K562 (cell line): ENCODE data around the gene MYBPH. TPM values are rescaled to one million over a fixed set of nuclear protein-coding genes. Genes with fewer than 3 reads are reported as not detected.

ENCODE experiments used
- DLX4 ChIP-seq: fragments of 250-450 bp; sonication (Bioruptor Pico); IDR thresholded peaks from 2 replicates; pipeline ENCODE4 v1.6.1; 2021; ENCODE audit warnings: mild to moderate bottlenecking
- DNMT1 ChIP-seq: fragments of 450-650 bp; IDR thresholded peaks from 2 replicates; pipeline ENCODE4 v1.6.1; 2016; ENCODE audit warnings: antibody characterized with exemption, mild to moderate bottlenecking
- EHMT2 ChIP-seq: fragments of 450-650 bp; IDR thresholded peaks from 2 replicates; pipeline ENCODE4 v1.6.1; 2018; ENCODE audit warnings: antibody characterized with exemption
- LEF1 ChIP-seq: fragments of 450-650 bp; IDR thresholded peaks from 2 replicates; pipeline ENCODE4 v1.6.1; 2016; ENCODE audit warnings: mild to moderate bottlenecking
- MAZ ChIP-seq, 2 experiments: fragments of 450-650 bp in 1 of 2; sonication (generic) in 1 of 2; formaldehyde crosslinking; IDR thresholded peaks in 1 of 2; conservative IDR thresholded peaks in 1 of 2; 2 replicates each; pipeline versions ENCODE4 v1.4.0 to v1.5.0; 2020; ENCODE audit warnings: mild to moderate bottlenecking in 1 of 2, missing genetic modification reagents in 1 of 2
- RAD21 ChIP-seq, 2 experiments: fragments of 250-450 bp in 1 of 2; fragments of 450-650 bp in 1 of 2; sonication (Bioruptor Pico) in 1 of 2; formaldehyde crosslinking in 1 of 2; IDR thresholded peaks in 1 of 2; conservative IDR thresholded peaks in 1 of 2; 2 replicates each; pipeline versions ENCODE4 v1.4.0 to v1.8.0; 2020 to 2022; ENCODE audit warnings: mild to moderate bottlenecking in 2 of 2, moderate library complexity in 1 of 2
- RBM39 ChIP-seq: fragments of 200-400 bp; formaldehyde crosslinking; optimal IDR thresholded peaks from 2 replicates; pipeline ENCODE3; 2018; ENCODE audit warnings: low read depth, low read length
- SOX6 ChIP-seq: fragments of 450-650 bp; IDR thresholded peaks from 2 replicates; pipeline ENCODE4 v1.6.1; 2014; ENCODE audit warnings: mild to moderate bottlenecking
- TEAD2 ChIP-seq: fragments of 450-650 bp; IDR thresholded peaks from 2 replicates; pipeline ENCODE4 v1.6.1; 2016; ENCODE audit warnings: missing genetic modification characterization, control low read depth, missing compliant biosample characterization
- TGIF2 ChIP-seq: sonication (generic); formaldehyde crosslinking; IDR thresholded peaks from 2 replicates; pipeline ENCODE4 v1.8.1; 2022; ENCODE audit warnings: mild to moderate bottlenecking, missing genetic modification reagents, moderate library complexity
- ZBTB1 ChIP-seq: sonication (generic); formaldehyde crosslinking; IDR thresholded peaks from 2 replicates; pipeline ENCODE4 v1.8.1; 2023; ENCODE audit warnings: missing genetic modification reagents, low read depth, mild to moderate bottlenecking, borderline replicate concordance
- ZNF695 ChIP-seq: fragments of 450-650 bp; formaldehyde crosslinking; IDR thresholded peaks from 2 replicates; pipeline ENCODE4 v1.4.0; 2020; ENCODE audit warnings: mild to moderate bottlenecking, moderate library complexity
- polyA plus RNA-seq, 8 experiments: library from polyadenylated mRNA; depleted of rRNA in 4 of 8; stranded (reverse) in 5 of 8; unstranded in 3 of 8; fragments of >200 nt; fragmentation: Nextera tagmentation in 2 of 8; fragmentation: Illumina TruSeq in 1 of 8; extraction: Ambion mirVana in 2 of 8; extraction: Trizol in 1 of 8; gene quantifications; 2 replicates each; pipeline versions ENCODE4 v1.2.1 to v1.2.3, GENCODE V29; 2011 to 2014; ENCODE audit warnings: inconsistent platforms in 1 of 8, missing spikeins in 1 of 8
- total RNA-seq, 7 experiments: library from RNA; depleted of rRNA in 6 of 7; stranded (reverse); fragments of >200 nt in 6 of 7; fragmentation: Illumina TruSeq in 2 of 7; extraction: Trizol in 2 of 7; gene quantifications; 2 replicates each; pipeline versions ENCODE4 v1.2.1 to v1.2.3, GENCODE V29; 2011 to 2021; ENCODE audit warnings: low replicate concordance in 1 of 7
- TF ChIP-seq, protein P1 (sequence below): fragments of 450-650 bp; IDR thresholded peaks from 2 replicates; pipeline ENCODE4 v1.6.1; 2017; ENCODE audit warnings: mild to moderate bottlenecking, moderate library complexity
- TF ChIP-seq, protein P2 (sequence below): fragments of 450-650 bp; formaldehyde crosslinking; IDR thresholded peaks from 2 replicates; pipeline ENCODE4 v1.4.0; 2020; ENCODE audit warnings: mild to moderate bottlenecking, mixed read lengths
- TF ChIP-seq, protein P3 (sequence below), 3 experiments: IDR thresholded peaks in 2 of 3; conservative IDR thresholded peaks in 1 of 3; 2 replicates each; pipeline ENCODE4 v1.5.1; 2011 to 2012; ENCODE audit warnings: low read length in 3 of 3, mild to moderate bottlenecking in 3 of 3, control low read depth in 2 of 3, improper control_type of control experiment in 1 of 3, inconsistent platforms in 1 of 3, low read depth in 1 of 3, mixed read lengths in 1 of 3, moderate library complexity in 1 of 3; ENCODE audit not compliant: insufficient read depth in 2 of 3
- TF ChIP-seq, protein P4 (sequence below), 2 experiments: fragments of 450-650 bp; conservative IDR thresholded peaks; 2 replicates each; pipeline ENCODE4 v1.6.1; 2017; ENCODE audit warnings: mild to moderate bottlenecking in 2 of 2, moderate library complexity in 2 of 2

Gene MYBPH
- total and polyA plus RNA-seq, 9 of the 15 experiments (the other 6 are each of a cell fraction or from before 2014, with no cell fraction given) = 0.13 TPM; not detected in 8

GRCh38 chr1:203166192-203166940, 9.3 kb downstream of the MYBPH start (continued):
- TF ChIP-seq RAD21 (CRISPR knock-in tag; conservative IDR thresholded peaks at IDR 0.05 in 1 of 2, IDR thresholded peaks at IDR 0.05 in 1 of 2) = peak in 1 of 2 experiments; percentile 55; a peak in 3 of 4 replicates
- TF ChIP-seq, protein P1, sequence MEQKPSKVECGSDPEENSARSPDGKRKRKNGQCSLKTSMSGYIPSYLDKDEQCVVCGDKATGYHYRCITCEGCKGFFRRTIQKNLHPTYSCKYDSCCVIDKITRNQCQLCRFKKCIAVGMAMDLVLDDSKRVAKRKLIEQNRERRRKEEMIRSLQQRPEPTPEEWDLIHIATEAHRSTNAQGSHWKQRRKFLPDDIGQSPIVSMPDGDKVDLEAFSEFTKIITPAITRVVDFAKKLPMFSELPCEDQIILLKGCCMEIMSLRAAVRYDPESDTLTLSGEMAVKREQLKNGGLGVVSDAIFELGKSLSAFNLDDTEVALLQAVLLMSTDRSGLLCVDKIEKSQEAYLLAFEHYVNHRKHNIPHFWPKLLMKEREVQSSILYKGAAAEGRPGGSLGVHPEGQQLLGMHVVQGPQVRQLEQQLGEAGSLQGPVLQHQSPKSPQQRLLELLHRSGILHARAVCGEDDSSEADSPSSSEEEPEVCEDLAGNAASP = no peak
- no peak for TF ChIP-seq TEAD2 (tag)
- TF ChIP-seq, protein P2, sequence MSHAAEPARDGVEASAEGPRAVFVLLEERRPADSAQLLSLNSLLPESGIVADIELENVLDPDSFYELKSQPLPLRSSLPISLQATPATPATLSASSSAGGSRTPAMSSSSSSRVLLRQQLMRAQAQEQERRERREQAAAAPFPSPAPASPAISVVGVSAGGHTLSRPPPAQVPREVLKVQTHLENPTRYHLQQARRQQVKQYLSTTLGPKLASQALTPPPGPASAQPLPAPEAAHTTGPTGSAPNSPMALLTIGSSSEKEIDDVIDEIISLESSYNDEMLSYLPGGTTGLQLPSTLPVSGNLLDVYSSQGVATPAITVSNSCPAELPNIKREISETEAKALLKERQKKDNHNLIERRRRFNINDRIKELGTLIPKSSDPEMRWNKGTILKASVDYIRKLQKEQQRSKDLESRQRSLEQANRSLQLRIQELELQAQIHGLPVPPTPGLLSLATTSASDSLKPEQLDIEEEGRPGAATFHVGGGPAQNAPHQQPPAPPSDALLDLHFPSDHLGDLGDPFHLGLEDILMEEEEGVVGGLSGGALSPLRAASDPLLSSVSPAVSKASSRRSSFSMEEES = no peak
- TF ChIP-seq TGIF2 (CRISPR knock-in tag) = no peak
- TF ChIP-seq, protein P3, sequence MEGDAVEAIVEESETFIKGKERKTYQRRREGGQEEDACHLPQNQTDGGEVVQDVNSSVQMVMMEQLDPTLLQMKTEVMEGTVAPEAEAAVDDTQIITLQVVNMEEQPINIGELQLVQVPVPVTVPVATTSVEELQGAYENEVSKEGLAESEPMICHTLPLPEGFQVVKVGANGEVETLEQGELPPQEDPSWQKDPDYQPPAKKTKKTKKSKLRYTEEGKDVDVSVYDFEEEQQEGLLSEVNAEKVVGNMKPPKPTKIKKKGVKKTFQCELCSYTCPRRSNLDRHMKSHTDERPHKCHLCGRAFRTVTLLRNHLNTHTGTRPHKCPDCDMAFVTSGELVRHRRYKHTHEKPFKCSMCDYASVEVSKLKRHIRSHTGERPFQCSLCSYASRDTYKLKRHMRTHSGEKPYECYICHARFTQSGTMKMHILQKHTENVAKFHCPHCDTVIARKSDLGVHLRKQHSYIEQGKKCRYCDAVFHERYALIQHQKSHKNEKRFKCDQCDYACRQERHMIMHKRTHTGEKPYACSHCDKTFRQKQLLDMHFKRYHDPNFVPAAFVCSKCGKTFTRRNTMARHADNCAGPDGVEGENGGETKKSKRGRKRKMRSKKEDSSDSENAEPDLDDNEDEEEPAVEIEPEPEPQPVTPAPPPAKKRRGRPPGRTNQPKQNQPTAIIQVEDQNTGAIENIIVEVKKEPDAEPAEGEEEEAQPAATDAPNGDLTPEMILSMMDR (IDR thresholded peaks at IDR 0.05 in 2 of 3, conservative IDR thresholded peaks at IDR 0.05 in 1 of 3; ENCODE audit: insufficient read depth in 2 of 3, low read depth in 1 of 3, low read length in 3 of 3) = peak; percentile 54 to 64 (median 63)
- TF ChIP-seq, protein P4, sequence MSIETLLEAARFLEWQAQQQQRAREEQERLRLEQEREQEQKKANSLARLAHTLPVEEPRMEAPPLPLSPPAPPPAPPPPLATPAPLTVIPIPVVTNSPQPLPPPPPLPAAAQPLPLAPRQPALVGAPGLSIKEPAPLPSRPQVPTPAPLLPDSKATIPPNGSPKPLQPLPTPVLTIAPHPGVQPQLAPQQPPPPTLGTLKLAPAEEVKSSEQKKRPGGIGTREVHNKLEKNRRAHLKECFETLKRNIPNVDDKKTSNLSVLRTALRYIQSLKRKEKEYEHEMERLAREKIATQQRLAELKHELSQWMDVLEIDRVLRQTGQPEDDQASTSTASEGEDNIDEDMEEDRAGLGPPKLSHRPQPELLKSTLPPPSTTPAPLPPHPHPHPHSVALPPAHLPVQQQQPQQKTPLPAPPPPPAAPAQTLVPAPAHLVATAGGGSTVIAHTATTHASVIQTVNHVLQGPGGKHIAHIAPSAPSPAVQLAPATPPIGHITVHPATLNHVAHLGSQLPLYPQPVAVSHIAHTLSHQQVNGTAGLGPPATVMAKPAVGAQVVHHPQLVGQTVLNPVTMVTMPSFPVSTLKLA (conservative IDR thresholded peaks at IDR 0.05) = no peak
- TF ChIP-seq LEF1 = no peak
- TF ChIP-seq SOX6 = no peak
- TF ChIP-seq ZNF695 (CRISPR knock-in tag) = no peak
- no peak for TF ChIP-seq RBM39
- no peak for TF ChIP-seq ZBTB1 (CRISPR knock-in tag)
- TF ChIP-seq DNMT1 = no peak
- TF ChIP-seq MAZ (CRISPR knock-in tag; conservative IDR thresholded peaks at IDR 0.05 in 1 of 2, IDR thresholded peaks at IDR 0.05 in 1 of 2) = 0 out of 4 replicates have a peak, but pooled peaks of 1 of the 2 experiments have one; percentile 17
- TF ChIP-seq DLX4 (CRISPR knock-in tag) = no peak
- TF ChIP-seq EHMT2 = no peak
